ENCODE data around the gene GBF1. TPM values are rescaled to one million over a fixed set of nuclear protein-coding genes. Genes with fewer than 3 reads are reported as not detected.

The GBF1 gene
- total RNA-seq, 1 experiment from 2014 or later, result 23.7 TPM

GRCh38 chr10:102246261-102246660 lies 929 bp downstream of the GBF1 start:
- DNase-seq, result no peak
- H3K56ac ChIP-seq (ENCODE audit: insufficient read length, low read depth, low read length), result no peak overlapping the region
- peaks cover 13% of the 10 kb centered on the region; the same call in 1 of the 2 replicates for H3K27me3 ChIP-seq (ENCODE audit: insufficient read depth, low read length)
- H3K9me3 ChIP-seq (ENCODE audit: control insufficient read depth, low read depth, low read length), result no peaks in the 10 kb centered on the region
- no peak overlapping the region for H3K27ac ChIP-seq (ENCODE audit: insufficient read length, low read depth, low read length)
- H3T11ph ChIP-seq (ENCODE audit: low read length), result no peak overlapping the region
- no peaks in the 10 kb centered on the region for H4K20me1 ChIP-seq (ENCODE audit: control insufficient read depth, insufficient read depth, insufficient read length)
- no peak overlapping the region for H2BK5ac ChIP-seq (ENCODE audit: insufficient read length, low read length)
- Mint-ChIP-seq H3K4me3 (peak overlapping the region; percentile 94 to 98), H3K4me1 (peaks cover 22 to 29% of the 10 kb centered on the region in 2 experiments), H3K27ac (no peak overlapping the region), H3K9me3 (no peaks in the 10 kb centered on the region), H3K36me3 (ENCODE audit: insufficient read depth in 1 of 3, low read depth in 3 of 3) (no peaks in the 10 kb centered on the region), H3K27me3 (ENCODE audit: low read depth) (peaks cover 30% of the 10 kb centered on the region)
- H3K4me1 ChIP-seq (ENCODE audit: insufficient read depth, low read length), result no peaks in the 10 kb centered on the region
- no peak overlapping the region for H3K18ac ChIP-seq (ENCODE audit: insufficient read length, low read depth, low read length)
- peaks cover 2% of the 10 kb centered on the region for H3K79me1 ChIP-seq (ENCODE audit: insufficient read depth, low read depth, low read length, poor library complexity, severe bottlenecking)
- H3K9ac ChIP-seq (ENCODE audit: extremely low read depth, insufficient read length, low read length), result peak overlapping the region; percentile 53
- H3K14ac ChIP-seq (ENCODE audit: insufficient read depth, low read length), result no peak overlapping the region
- no CpG with 5 or more reads among the region's 3 CpGs for WGBS (ENCODE audit: extremely low coverage, insufficient read length, low lambda C conversion rate)
- no peak overlapping the region for H3K23ac ChIP-seq (ENCODE audit: insufficient read length, low read depth, low read length)
- H4K5ac ChIP-seq (ENCODE audit: insufficient read length, low read depth, low read length), result no peak overlapping the region
- H2AFZ ChIP-seq (ENCODE audit: low read length), result no peak overlapping the region
- TF ChIP-seq CTCF (conservative IDR thresholded peaks at IDR 0.05), result no peak
- H3K4ac ChIP-seq (ENCODE audit: low read depth, low read length), result no peak overlapping the region
- no peak overlapping the region for H2BK12ac ChIP-seq (ENCODE audit: insufficient read length, low read depth, low read length)
- H3K23me2 ChIP-seq (ENCODE audit: insufficient read length, low read depth, low read length, poor library complexity, severe bottlenecking), result peaks cover 7% of the 10 kb centered on the region
- H2AK5ac ChIP-seq (ENCODE audit: insufficient read length, low read length), result no peak overlapping the region
- H2BK15ac ChIP-seq (ENCODE audit: low read depth, low read length), result no peak overlapping the region
- H3K4me2 ChIP-seq (ENCODE audit: insufficient read depth, insufficient read length, low read length), result peak overlapping the region; percentile 88
- H4K8ac ChIP-seq (replicated peaks; ENCODE audit: insufficient read length, low read depth, low read length), result no peak overlapping the region
- peaks cover 5% of the 10 kb centered on the region; the same call in 1 of the 2 replicates for H3K79me2 ChIP-seq (ENCODE audit: insufficient read depth, low read length)
- no peak overlapping the region for H2BK20ac ChIP-seq (ENCODE audit: low read depth, low read length, poor library complexity, severe bottlenecking)
- H4K91ac ChIP-seq (ENCODE audit: insufficient read length, low read depth, low read length), result no peak overlapping the region
- no peak overlapping the region for H2BK120ac ChIP-seq (ENCODE audit: low read depth, low read length, poor library complexity, severe bottlenecking)
